SK-N-DZ (cell line): ENCODE measurements around the gene KIF19.

Experiments used
- DNase-seq: peaks from one replicate; pipeline ENCODE4 v3.0.0-alpha.2; 2015; ENCODE audit warnings: low spot score

KIF19 gene

DNA sequence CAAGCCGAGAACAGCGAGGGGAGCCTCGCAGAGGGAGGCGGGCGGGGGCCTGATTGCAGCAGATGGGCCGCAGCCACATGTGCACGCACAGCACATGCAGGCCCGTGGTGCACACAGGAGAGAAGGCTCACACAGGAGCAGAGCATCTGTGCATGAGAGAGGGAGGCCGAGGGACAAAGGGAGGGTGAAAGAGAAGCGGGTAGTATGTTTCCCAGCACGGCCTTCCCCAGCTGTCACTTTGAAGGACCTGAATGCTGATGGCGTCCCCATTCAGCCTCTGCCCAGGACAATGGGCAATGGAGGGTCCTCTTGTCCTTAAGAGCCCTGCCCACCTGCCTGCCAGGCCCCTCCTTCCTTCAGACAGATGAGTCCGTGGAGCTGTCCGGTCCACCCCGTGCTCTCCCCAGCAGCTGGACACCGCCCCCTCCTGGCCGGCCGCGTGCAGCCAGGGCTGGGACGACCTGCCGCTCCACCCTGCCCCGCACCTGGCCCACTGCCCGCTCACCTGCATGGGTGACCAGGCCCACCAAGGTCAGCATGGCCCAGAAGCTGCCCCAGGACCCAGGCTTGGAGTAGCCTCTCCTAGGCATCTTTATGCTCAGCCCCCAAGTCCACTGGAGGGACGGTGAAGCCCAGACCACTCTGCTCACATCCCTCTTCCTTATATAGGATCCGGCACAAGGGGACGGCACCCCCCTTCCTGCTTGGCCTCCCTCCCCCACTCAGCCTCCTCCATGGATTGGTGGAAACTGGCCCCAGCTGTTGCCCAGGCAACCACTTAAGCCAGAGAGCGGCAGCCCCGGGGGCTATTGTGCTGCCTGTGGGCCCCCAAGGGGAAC, 35.4 kb downstream of the KIF19 start, which contains the start of gene BTBD17:
Gene BTBD17 (minus strand): TSS at position 639 of the 839 bp plus-strand sequence. CDS start 49 bp downstream, at position 590.
- no peak for DNase-seq

- no peak for DNase-seq
Observed at GRCh38 chr17:74362069-74362405, 36.0 kb downstream of the KIF19 start.

GRCh38 chr17:74362810-74363498, 36.9 kb downstream of the KIF19 start:
- DNase-seq: no peak

DNA sequence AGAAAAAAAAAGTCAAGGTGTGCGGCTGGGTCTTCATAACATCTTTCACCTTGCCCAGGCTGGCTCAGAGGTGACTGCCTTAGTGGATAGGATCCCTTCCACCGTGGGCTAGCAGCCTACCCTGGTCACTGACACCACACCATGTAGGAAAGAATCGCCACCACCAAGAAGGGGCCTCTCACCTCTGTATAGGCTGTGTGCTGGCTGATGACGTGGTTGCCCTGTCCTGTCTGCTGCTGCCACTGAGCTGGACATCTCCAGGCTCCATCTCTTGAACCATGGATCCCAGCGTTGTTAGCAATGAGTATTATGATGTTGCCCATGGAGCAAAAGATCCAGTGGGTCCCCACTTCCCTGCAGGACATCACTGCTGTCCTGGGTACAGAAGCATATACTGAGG, 41.2 kb downstream of the KIF19 start, which contains the start of gene GPR142:
Gene GPR142 (plus strand): TSS at position 301 of the 400 bp plus-strand sequence. CDS start 2,035 bp downstream, outside the sequence.
- DNase-seq: no peak

- DNase-seq: peak; percentile 45
Observed at GRCh38 chr17:74368341-74369081, 42.5 kb downstream of the KIF19 start.

DNA sequence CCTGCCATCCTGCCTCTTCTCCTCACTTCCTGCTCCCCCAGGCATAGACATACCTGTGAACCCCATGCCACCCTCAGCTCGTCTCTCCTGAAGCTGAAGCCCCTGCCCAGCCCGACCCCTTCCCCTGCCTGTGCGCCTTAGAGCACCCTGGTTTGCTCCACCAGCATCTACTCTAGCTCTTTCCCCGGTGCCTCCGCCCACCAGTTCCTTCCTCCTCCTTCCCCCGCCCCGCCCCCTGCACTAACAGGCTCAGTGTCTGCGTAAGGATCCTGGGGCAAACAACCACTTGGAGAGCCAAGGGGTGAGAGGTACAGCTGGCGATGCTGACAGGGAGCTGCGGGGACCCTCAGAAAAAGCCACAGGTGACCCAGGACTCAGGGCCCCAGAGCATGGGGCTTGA, 43.2 kb downstream of the KIF19 start:
- DNase-seq: no peak

GRCh38 chr17:74369665-74370490, 43.9 kb downstream of the KIF19 start:
- no peak for DNase-seq

DNA sequence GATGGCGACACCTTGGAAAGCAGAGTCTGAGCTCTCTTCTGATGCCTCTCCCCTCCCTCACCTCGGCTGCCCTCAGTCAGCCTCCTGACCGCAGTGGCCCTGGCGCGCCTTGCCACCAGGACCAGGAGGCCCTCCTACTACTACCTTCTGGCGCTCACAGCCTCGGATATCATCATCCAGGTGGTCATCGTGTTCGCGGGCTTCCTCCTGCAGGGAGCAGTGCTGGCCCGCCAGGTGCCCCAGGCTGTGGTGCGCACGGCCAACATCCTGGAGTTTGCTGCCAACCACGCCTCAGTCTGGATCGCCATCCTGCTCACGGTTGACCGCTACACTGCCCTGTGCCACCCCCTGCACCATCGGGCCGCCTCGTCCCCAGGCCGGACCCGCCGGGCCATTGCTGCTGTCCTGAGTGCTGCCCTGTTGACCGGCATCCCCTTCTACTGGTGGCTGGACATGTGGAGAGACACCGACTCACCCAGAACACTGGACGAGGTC, 45.7 kb downstream of the KIF19 start:
- DNase-seq: no peak

DNA sequence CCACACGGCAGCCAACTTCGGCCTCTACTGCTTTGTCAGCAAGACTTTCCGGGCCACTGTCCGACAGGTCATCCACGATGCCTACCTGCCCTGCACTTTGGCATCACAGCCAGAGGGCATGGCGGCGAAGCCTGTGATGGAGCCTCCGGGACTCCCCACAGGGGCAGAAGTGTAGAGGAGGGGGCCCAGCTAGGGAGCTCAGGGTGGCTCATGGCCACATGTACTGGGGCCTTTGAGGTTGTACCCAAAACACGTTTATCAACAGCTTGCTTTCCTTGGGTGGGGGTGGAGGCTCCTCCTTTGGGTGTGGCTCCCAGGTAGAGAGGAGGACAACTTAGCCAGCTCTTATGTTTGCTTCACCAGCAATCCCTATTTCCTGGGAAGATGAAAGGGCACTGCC, 46.4 kb downstream of the KIF19 start:
- DNase-seq: no peak

- peak; percentile 43 for DNase-seq
Observed at GRCh38 chr17:74373838-74374606, 48.0 kb downstream of the KIF19 start.

GRCh38 chr17:74374858-74375257, 48.8 kb downstream of the KIF19 start:
- no peak for DNase-seq

DNA sequence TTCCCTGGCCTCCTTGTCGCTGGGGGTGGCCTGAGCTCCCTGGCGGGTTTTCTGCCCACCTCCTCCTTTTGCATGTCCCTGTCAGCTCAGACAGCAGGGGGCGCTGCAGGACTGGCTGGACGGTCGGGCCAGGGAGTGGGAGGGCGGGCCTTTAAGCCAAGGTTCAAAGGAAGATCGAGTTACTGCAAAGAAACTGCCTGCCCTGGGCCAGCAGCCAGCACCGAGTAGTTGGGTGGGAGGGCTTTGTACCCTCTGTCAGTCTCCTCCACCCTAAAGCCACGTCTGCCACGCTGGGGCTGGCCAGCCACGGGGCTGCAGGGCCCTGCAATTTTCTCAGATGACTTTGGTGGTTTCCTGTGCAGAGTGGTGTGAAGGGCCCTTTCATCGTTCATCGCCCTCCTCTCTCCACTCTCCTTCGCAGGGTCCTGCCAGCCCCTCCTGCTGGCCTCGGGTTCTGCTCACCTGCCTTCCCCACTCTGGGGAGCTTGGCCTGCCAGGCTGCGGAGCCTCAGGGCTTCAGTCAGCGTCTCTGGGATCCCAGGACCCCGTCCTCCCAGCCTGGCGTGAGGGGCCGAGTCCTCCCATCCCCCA, 53.6 kb downstream of the KIF19 start:
- peak; percentile 72 for DNase-seq

- DNase-seq: no peak
Observed at GRCh38 chr17:74380086-74380958, 54.3 kb downstream of the KIF19 start.

DNA sequence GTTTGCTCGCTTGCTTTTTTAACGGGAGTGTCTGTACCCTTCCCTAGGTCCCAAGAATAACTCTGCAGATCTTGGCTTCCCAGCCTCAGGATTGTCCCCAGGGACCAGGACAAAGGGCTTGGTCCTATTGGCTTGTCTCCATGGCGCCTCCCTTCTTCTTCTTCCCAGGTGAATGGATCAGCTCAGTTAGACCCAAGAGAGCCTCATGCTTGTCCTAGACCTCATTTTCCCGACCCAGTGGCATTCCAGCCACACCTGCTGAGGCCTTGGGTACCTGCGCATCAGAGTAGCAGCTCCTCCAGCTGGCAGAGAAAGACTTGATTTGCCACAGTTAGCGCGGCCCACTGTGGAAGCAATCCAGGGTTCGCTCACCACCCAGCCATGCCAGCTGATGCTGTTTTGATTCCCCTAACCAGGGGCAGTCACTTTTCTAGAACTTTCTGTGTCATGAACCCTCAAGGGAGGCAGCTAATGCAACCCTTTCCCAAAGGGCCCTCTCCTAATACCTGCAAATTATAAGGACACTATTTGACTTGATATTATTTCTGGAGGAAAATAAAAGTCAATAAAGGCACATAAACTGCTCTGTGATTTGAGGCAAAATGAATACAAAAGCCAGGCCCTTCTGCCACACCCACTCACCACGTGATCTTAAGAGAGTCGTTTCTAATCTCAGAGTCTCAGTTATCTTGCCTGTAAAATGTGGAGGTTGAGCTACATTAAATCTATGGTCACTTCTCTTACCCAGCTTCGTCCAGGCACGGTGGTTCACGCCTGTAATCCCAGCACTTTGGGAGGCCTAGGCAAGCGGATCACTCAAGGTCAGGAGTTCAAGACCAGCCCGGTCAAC, 55.2 kb downstream of the KIF19 start:
- DNase-seq: no peak

DNA sequence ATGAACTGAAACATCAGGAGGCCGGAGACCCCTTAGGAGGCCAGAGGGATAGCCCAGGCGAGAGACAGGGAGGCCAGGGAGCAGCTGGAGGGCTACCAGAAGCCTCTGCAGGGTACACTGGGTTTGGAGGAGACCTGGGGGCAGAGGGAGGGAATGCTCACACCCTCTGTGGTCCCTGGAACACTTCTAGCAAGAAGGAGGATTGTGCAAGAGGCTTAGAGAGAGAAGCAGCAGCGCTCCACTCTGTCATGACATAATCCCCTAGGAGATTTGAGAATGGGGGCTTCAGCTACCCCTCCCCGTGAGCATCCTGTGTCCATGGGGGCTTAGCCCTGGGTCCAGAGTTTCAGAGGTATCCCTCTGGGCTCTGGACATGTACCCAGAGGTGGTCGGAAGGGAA, 57.1 kb downstream of the KIF19 start:
- DNase-seq: no peak

DNA sequence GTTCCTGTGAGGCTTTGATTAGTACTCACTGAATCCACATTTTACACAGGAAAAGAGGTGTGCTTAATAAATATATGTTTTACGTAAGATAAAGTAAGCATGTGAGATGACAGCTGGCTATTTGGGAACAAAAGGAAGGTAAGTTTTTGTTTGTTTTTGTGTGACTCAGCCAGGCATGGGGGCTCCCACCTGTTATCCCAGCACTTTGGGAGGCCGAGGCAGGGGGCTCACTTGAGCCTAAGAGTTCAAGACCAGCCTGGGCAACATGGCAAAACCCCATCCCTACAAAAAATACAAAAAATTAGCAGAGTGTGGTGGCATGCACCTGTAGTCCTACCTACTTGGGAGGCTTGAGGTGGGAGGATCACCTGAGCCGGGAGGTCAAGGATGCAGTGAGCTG, 59.2 kb downstream of the KIF19 start:
- no peak for DNase-seq

DNA sequence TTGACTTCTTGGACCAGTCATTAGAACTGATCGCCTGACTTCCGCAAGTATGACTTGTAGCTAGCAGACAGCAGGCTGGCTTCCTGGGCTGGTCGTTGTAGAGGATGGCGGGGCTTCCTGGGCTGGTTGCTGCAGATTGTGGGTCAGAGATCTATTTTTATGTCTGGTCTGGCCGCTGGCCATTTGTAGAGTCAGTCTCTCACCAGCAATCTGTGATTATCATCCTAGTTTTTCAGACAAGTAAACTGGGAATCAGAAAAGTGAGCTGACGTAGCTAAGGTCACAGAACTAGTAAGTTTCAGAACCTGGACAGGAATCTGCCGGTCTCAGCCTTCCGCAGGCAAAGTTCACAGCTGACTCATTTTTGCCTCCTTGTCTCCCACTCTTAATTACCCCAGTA, 60.4 kb downstream of the KIF19 start:
- DNase-seq: no peak
